Activated CD4-positive, CD25-positive, alpha-beta regulatory T cell treated with anti-CD3 and anti-CD28 coated beads, Interleukin-2, amount 50 U/mL, for 16 hours (primary cell): ENCODE results near the gene PSD.

Experiments used
- DNase-seq: peaks from one replicate; pipeline ENCODE4 v3.0.0-alpha.2; 2020; ENCODE audit warnings: low read depth, low spot score

The PSD gene

GRCh38 chr10:102420181-102420713 lies 1.7 kb upstream of the PSD start:
- DNase-seq = no peak

GRCh38 chr10:102419269-102420180 lies 940 bp upstream of the PSD start:
- DNase-seq = peak; percentile 51

DNA sequence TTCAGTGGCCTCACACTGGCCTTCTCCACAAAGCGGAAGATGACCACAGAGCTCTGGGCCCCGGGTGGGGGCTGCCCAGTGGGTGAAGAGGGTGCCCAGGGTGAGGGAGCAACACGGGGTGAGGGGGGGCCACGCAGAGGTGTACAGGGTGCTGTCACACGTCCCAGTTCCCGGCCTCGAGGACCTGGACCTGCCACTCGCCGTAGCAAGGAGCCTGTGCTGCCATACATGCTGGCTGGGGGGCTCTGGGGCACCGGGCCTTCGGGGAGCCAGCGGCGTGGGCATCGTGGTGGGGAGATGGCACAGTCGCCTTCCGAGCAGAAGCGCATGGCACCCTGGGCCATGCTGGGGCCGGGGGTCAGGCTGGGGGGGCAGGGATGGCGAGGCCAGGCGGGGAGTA lies 1.9 kb downstream of the PSD start:
- no peak for DNase-seq

DNA sequence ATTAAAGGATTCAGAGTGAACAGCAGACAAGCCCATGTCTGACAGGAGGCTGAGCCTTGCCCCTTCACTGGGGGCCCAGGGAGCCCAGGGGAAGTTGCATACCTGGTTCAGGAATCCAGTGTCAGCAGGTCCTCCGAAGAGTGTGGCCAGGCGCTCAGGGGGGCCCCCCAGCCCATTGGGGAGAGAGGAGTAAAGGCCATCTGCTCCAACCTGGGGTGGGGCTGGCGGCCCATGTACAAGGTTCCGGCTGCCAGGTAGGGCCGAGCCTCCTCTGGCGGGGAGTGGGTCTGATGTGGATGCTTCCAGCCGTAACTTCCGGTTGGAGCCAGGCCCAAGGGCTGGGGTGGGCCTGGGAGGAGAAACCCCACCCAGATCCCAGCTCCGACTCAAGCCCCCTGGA lies 2.3 kb downstream of the PSD start:
- no peak for DNase-seq

- DNase-seq = no peak
Measured at GRCh38 chr10:102414749-102415148, 3.8 kb downstream of the PSD start.

- DNase-seq = no peak
Measured at GRCh38 chr10:102413806-102414561, 4.6 kb downstream of the PSD start.

DNA sequence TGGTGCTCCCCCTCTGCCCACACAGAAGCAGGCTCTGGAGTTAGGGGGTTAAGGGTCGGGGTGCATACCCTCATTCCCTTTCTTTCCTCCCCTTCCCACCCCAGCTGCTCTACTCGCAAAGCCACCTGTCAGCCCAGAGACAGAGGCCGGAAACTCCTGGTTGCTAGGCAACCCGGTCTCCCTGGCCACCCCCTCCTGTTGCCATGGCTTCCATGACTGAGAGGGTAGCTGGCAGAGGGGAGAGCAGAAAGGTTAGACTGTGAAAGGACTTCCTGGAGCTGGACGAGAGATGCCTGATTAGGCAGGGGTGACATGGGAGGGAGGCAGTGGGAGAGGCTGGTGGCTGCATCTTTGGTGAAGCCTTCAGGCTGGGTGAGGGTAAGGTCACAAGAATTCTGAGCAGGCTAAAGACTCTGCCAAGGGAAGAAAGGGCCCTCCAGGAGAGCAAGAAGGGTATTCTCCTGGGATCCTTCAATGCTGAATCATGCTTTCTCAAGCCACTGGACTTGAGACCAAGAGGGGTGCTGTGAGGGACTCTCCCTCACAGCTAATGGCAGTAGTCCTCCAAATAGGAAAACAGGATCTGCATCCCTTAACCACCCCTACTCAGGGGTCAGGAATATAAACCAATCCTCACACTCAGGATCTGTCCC lies 5.4 kb downstream of the PSD start:
- DNase-seq = no peak

DNA sequence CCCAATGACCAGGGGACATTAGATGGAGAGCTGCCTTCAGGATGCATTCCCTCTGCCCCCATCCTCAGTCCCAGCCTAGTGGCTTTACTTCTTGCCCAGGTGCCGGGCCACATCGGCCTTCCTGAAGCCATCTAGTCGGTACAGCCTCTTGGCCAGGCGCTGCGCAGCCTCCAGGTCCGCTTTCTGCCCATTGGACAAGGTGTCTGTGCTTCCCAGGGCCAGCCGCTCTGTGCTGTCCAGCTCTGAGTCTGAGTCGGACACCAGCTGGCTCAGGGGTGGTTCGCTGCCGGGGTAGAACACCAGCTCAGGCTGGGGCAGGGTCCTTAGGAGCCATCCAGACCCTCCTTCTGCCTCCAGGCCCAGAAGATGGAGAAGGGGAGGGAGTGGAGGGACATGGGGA lies 6.3 kb downstream of the PSD start:
- DNase-seq = no peak

DNA sequence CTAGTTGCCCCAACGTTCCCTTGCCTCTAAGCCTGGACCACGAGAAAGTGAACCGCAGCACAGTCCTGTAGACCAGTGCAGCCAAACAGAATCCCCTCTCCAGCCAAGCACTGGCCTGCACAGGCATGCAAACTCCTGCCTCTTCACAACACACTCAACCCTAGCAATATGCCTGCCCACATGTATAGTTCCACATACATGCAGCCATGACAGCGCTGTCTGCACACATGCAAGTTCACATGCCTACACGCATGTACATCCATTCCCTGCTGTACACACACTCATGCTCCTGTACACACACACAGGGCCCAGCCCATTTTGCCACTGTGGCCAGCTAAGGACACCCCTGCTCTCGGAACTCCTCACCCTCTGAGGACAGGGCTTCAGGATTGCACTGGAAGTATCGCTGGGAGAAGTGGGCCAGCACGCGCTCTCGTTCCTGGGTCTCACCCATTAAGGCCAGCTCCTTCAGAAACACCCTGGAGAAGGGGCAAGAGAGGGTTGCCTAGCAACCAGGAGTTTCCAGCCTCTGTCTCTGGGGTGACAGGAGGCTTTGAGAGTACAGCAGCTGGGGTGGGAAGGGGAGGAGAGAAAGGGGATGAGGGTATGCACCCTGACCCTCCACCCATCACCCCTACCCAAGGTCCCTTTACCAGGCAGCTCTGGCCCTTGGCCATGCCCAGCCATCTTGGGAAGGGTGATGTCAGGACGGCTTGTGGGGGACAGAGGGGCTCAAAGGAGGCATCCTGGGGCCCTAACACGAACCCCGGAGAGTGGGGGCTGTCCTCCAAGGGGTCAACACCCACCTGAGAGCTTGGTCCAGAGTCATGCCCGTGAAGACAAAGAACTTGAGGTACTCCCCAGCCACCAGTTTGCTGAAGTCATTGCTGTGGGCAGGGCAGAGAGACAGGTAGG lies 7.0 kb downstream of the PSD start:
- DNase-seq = no peak

DNA sequence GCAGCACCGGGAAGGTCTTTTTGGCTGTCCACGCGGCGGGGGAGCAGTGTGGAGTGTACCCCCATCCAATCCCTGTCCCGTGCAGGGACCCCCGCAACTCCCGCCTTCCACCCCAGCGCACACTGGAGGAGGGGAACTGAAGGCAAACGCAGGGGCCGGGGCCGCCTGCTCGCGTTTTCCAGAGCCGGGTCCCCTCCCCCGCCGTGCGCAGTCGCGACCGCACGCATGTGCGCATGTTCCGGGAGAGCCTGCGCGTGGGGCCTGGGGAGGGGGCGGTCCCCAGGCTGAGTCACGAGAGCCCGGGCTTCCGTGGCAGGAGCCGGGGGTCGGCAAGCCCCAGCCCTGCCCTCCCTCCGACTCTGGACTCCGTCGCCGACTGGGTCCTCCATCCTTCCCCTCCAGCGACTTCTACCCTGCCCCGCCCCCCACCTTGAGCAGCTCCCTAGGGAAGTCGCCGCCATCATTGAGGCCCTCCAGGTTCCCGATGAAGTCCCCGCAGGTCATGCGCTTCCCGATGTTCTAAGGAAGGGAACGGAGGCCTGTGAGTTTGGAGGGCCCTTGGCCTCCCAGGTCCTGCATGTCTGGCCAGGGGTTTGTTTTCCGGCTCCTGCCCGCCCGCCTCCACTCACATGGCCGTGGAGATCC lies 8.0 kb downstream of the PSD start:
- no peak for DNase-seq

GRCh38 chr10:102409604-102410428 lies 8.8 kb downstream of the PSD start:
- no peak for DNase-seq

GRCh38 chr10:102408728-102409603 lies 9.6 kb downstream of the PSD start:
- DNase-seq = peak; percentile 50

DNA sequence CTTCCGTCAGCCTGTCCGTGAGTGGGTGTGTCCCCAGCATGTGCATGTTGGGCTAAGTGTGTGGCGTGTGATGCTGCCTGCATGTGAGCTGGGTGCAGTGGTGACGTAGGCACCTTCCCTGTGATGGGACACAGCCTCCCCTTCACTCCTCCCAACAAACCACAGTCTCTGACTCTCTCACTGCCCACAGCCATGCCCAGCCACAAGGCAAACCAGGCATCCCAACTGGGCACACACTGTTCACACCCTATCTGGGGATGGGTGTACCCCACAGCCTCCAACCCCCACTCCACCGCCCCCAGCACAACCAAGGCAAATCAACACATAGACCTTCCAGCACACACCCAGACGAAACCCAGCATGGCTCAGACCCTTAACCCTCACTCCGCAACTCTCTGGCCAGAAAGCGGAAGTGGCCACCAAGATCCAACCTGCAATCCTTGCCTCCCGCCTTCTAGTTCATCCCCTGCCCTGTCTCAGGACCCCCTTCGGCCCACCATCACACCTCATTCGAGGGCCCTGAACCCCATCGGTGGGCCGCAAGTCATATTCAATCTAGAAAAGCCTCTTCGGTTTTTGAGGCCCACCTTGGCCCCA lies 10.4 kb downstream of the PSD start:
- DNase-seq = no peak

DNA sequence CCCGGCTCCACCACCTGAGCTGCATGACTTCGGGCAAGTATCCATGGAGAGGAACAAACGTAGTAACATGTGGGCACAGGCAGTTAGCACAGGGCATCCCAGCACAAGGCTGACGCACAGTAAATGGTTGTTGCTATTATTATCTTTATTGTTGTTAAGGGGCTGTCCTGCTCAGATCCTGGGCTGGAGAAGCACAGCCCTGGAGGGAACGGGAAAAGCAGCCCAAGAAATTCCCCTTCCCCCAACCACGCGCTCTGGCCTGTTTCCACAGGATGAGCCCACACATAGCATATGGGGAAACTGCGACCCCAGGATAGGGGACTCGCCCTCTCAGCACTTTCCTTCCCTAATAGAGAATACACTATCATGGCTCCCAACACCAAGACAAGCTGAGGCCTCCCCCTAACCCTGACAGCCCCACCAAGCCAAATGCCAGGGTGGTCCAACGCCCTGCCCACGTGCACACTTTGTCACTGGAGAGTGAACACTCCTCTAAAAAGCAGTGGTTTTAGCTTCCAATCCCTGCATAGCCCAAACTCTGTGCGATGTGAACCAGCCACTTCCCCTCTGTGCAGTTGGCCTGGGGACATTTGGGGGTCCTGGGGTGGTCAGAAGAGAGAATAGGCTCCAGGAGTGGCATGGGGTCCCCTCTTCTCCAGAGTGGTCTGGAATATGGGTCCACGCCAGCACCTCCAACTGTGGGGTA lies 11.0 kb downstream of the PSD start:
- DNase-seq = no peak

DNA sequence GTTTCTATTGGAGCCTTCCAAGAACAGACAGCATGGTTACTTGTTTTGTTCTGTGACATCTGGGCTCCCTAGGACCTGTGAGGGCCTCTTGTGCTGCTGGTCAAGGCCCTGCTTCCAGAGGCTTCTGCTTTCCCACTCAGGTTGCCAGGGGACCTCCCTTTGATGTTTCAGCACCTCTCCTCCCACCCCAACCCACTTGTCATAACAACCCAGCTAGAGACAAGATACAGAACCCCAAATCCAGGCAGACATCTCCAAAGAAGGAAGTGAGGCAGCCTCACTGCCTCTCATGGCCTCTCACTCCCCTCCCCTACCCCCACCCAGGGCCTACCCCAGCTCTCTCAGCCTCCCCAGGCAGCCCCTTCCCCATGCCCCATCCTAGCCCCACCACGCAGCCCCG lies 11.8 kb downstream of the PSD start:
- no peak for DNase-seq

DNA sequence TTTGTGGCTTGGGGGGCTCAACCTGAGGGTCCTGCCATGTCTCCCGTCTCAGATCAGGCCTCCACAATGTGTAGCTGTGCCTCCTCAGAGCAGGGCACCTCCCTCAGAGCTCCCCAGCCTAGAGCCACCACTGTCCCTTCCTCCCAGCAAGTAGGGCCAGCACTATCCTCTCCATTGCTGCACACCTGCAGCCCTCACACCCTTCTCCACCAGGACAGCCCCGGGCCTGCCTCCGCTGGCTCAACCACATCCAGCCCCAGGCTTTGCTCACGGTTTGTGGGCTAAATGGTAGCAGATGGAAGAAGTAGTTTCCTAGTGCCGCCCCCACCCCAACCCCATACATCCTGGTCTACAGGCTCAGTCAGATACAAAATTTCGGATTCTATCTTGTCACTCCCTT lies 13.0 kb downstream of the PSD start:
- DNase-seq = no peak

DNA sequence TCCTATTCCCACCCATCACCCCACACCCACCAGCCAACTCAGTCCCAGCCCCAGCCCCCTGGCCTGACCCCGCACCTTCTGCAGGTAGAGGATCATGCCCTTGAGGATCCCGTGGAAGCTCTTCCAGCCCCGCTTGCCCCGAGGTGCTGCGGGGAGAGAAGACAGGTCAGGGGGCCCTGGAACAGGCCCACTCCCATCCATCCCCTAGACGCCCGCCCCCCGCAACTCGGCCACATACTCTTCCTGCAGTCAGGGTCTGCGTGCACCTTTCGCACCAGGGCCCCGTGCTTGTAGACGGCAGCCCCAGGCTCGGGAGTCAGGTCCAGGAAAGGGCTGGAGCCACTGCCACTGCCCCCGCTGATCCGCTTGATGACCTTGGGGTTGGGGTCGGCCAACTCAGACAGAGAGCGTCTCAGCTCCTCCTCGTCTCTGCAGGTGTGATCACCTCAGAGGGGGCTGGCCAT lies 13.4 kb downstream of the PSD start:
- DNase-seq = no peak
